ENCODE results near the gene BLVRB. TPM values are rescaled to one million over a fixed set of nuclear protein-coding genes. Genes with fewer than 3 reads are reported as not detected.
A peak's percentile ranks its signal among the peaks of the same experiment; 100 is the strongest.

BLVRB gene
- total RNA-seq, result 86.1 and 91.1 TPM in 2 replicates

DNA sequence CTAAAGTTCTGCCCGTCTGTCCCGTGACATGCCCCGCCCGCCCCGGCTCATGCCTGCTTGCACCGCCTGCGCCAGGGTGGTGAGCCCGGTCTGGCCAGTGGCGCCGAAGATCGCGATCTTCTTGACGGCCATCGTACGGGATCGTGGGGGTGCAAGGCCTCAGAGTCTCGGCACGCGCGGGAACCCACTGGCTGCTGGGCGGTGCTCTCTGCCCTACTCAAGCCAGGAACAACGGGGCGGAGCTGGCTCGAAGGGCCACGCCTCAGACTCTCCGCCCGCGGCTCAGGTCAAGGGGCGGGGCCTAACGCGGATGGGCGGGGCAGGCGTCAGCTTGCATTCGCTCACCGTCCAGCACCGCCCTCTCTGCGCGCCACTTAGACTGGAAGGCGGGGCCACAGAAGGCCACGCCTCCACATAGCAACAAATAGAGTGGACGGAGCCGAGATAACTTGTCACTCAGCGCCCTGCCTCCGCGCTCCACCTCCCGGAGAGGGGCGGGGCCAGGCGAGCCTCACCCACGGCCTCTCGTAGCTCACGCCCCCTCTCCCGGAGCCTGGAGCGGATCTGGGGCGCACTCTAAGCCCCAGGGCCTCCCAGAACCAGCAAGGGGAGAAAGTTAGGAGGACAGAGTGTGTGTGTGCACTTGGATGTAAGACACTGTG, at the start of gene BLVRB:
Gene BLVRB, minus strand, starts transcription at position 189 of the 662 bp plus-strand sequence. Its CDS starts 57 bp downstream, at position 132.
- peak; percentile 91 for DNase-seq (ENCODE audit: low read depth)
- peak within 1 kb of the TSS; percentile 66 for H3K4me3 ChIP-seq (ENCODE audit: low read depth, low read length)
- no peaks in the 10 kb centered on the region for H3K36me3 ChIP-seq (ENCODE audit: control insufficient read depth, insufficient read depth, low read length)
- H3K27me3 ChIP-seq (ENCODE audit: control insufficient read depth, insufficient read depth, low read length), result peaks cover 14% of the 10 kb centered on the region
- TF ChIP-seq, protein P1, sequence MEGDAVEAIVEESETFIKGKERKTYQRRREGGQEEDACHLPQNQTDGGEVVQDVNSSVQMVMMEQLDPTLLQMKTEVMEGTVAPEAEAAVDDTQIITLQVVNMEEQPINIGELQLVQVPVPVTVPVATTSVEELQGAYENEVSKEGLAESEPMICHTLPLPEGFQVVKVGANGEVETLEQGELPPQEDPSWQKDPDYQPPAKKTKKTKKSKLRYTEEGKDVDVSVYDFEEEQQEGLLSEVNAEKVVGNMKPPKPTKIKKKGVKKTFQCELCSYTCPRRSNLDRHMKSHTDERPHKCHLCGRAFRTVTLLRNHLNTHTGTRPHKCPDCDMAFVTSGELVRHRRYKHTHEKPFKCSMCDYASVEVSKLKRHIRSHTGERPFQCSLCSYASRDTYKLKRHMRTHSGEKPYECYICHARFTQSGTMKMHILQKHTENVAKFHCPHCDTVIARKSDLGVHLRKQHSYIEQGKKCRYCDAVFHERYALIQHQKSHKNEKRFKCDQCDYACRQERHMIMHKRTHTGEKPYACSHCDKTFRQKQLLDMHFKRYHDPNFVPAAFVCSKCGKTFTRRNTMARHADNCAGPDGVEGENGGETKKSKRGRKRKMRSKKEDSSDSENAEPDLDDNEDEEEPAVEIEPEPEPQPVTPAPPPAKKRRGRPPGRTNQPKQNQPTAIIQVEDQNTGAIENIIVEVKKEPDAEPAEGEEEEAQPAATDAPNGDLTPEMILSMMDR (IDR thresholded peaks at IDR 0.05; ENCODE audit: insufficient read depth, low read length, poor library complexity, severe bottlenecking), result no peak

DNA sequence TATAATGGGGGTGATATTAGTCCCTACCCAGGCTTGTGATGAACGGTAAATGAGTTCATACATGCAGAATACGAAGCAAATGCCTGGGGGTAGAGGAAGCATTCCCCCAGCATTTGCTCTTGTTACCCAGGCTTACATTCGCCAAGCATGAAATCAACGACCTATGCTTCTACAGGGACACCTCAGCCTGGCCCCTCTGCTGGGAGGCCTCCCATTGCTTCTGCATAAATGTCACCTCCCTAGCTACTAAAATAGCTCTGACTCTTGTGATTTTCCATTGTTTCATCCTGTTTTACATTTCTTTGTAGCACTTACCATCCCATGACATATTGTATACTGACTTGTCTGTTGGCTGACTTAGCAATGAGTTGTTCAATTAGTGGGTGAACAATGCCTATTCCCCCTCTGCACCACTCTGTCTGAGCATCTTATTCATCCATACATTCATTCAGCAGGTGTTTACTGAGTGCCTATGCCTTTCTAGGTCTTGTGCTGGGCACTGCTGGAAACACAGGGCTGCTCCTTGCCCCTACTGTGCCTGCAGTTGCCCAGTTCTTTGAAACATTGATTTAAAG, 48.3 kb upstream of the BLVRB start:
- TF ChIP-seq, protein P1 (IDR thresholded peaks at IDR 0.05; ENCODE audit: insufficient read depth, low read length, poor library complexity, severe bottlenecking), result no peak
- no peak for DNase-seq (ENCODE audit: low read depth)
- peaks cover 32% of the 10 kb centered on the region for H3K27me3 ChIP-seq (ENCODE audit: control insufficient read depth, insufficient read depth, low read length)

DNA sequence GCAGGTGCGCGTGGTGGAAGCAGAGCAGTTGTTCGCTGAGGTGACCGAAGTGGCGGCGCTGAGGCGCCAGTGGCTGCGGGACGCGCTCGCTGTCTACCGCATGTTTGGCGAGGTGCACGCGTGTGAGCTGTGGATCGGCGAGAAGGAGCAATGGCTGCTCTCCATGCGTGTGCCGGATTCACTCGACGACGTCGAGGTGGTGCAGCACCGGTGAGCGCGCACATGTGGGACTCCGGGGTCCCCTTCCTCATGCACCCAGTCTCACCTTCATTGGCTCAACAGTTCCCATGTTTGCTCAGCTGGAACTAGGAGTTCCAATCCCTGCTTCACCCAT, 47.8 kb upstream of the BLVRB start:
- Histone ChIP-seq H3K4me3 (ENCODE audit: low read depth, low read length) (no peak overlapping the region), H3K27me3 (ENCODE audit: control insufficient read depth, insufficient read depth, low read length) (peaks cover 32% of the 10 kb centered on the region), H3K36me3 (ENCODE audit: control insufficient read depth, insufficient read depth, low read length) (no peaks in the 10 kb centered on the region)
- DNase-seq (ENCODE audit: low read depth), result no peak
- TF ChIP-seq, protein P1 (IDR thresholded peaks at IDR 0.05; ENCODE audit: insufficient read depth, low read length, poor library complexity, severe bottlenecking), result no peak

More for the DNA sequence above, 48.3 kb upstream of the BLVRB start:
- H3K4me3 ChIP-seq (ENCODE audit: low read depth, low read length), result no peak overlapping the region
- no peaks in the 10 kb centered on the region for H3K36me3 ChIP-seq (ENCODE audit: control insufficient read depth, insufficient read depth, low read length)

DNA sequence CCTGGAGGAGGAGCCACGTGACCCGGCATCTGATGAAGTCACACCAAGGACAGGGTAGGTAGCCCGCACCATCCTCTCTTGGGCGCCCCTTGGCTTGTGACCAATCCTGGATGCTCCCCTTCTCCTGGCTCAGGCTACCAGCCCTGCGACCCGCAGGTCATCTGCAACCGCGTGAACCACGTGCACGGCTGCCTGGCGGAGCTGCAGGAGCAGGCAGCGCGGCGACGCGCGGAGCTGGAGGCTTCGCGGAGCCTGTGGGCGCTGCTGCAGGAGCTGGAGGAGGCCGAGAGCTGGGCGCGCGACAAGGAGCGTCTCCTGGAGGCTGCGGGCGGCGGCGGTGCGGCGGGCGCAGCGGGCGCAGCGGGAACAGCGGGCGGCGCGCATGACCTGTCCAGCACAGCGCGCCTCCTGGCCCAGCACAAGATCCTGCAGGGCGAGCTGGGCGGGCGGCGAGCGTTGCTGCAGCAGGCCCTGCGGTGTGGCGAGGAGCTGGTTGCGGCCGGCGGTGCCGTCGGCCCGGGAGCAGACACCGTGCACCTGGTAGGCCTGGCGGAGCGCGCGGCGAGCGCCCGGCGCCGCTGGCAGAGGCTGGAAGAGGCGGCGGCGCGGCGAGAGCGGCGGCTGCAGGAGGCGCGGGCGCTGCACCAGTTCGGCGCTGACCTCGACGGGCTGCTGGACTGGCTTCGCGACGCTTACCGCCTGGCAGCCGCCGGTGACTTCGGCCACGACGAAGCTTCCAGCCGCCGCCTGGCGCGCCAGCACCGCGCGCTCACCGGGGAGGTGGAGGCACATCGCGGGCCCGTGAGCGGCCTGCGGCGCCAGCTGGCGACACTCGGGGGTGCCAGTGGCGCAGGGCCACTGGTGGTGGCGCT, 47.2 kb upstream of the BLVRB start:
- H3K36me3 ChIP-seq (ENCODE audit: control insufficient read depth, insufficient read depth, low read length), result no peaks in the 10 kb centered on the region
- no peak overlapping the region for H3K4me3 ChIP-seq (ENCODE audit: low read depth, low read length)
- no peak for DNase-seq (ENCODE audit: low read depth)
- TF ChIP-seq, protein P1 (IDR thresholded peaks at IDR 0.05; ENCODE audit: insufficient read depth, low read length, poor library complexity, severe bottlenecking), result no peak
- peaks cover 32% of the 10 kb centered on the region for H3K27me3 ChIP-seq (ENCODE audit: control insufficient read depth, insufficient read depth, low read length)

DNA sequence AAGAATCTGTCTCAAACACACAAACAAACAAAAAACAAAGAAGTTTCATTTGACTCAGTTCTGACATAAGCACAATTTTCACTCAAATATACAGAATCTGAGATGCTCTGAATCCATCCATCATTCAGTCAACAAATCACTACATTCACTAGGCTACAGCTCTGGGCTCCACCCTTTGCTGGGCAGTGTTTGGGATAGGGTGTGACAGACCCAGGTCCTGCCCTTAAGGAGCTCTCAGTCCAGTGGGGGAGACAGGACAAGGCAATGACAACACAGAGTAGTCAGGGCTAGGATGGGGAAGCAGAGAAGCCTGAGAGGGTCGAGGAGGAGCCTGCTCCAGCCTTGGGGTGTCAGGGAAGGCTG, 46.5 kb upstream of the BLVRB start:
- no peak for DNase-seq (ENCODE audit: low read depth)
- Histone ChIP-seq H3K4me3 (ENCODE audit: low read depth, low read length) (no peak overlapping the region), H3K36me3 (ENCODE audit: control insufficient read depth, insufficient read depth, low read length) (no peaks in the 10 kb centered on the region), H3K27me3 (ENCODE audit: control insufficient read depth, insufficient read depth, low read length) (peaks cover 32% of the 10 kb centered on the region)
- TF ChIP-seq, protein P1 (IDR thresholded peaks at IDR 0.05; ENCODE audit: insufficient read depth, low read length, poor library complexity, severe bottlenecking), result no peak

All from kidney epithelial cell (primary cell).